ENCODE measurements around the gene ZNF653.

ZNF653 gene

DNA sequence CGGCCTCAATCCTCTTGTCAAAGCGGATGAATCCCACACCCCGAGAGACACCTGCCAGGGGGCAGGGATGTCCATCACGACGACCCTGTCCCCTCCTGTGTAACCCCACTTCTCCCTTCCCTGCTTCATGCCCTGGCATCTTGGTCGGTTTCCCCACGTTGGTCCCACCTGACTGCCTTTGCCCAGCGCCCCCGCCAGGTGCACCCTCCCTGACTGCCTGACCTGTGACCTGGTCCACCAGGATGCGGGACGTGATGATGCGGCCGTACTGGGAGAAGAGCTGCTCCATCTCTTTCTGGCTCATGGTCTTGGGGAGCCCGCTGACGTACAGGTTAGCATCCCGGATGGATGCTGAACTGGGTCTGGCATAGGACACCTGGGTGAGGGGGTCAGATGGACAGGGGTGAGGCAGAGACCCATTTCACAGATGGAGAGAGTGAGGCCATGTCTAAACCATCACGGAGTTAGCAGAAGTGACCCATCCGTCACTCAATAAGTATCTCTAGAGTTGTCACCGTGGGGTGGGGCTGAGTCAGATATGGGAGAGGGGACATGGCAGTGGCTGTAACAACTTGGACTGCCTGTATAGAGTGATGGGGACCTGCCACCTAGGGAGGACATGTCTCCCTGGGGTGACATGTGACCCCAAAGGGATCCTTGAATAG is 47.3 kb downstream of the ZNF653 start:
- TF ChIP-seq GATA2 (IDR thresholded peaks at IDR 0.05; ENCODE audit: low read depth, low read length) (no peak), GATA3 (IDR thresholded peaks at IDR 0.05; ENCODE audit: low read depth, low read length) (no peak)

DNA sequence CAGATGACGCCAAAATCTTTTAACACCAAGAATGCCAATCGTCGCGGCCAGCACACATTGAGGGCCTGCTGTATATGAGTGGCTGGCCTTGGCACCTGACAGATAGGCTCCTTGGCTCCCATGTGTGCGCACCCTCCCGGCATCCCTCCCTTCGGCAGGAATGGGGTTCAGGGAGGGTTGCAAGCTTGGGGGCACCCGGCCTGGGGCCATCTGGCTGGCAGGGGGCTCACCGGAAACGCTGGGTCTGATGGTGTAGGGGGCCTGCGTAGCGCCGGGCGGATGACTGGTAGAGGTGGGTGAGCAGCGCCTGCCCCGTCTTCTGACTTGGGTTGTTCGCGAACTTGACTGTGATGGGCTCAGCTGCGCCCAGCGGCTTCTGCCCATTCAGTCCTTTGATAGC is 47.8 kb downstream of the ZNF653 start:
- TF ChIP-seq GATA2 (IDR thresholded peaks at IDR 0.05; ENCODE audit: low read depth, low read length) (no peak), GATA3 (IDR thresholded peaks at IDR 0.05; ENCODE audit: low read depth, low read length) (no peak)

DNA sequence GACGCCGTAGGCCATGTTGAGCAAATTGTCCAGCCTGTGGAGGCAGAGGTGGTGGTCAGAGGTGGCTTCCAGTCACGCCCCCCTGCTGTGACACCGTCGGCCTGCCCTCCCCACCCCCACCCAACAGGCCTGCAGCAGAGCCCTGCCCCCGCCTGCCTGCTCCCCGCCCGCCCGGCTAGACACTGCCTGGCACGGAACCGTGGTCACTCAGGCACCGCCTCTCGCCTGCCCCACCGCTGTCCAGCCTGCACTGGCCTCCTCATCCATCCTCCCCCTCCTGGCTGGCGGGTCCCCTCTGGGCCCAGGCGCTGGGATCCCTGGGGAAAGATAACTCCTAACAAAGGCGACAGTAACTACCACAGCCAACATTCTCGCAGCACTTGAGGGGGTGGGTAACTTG is 48.5 kb downstream of the ZNF653 start:
- TF ChIP-seq GATA2 (IDR thresholded peaks at IDR 0.05; ENCODE audit: low read depth, low read length), result no peak
- no peak for TF ChIP-seq GATA3 (IDR thresholded peaks at IDR 0.05; ENCODE audit: low read depth, low read length)

DNA sequence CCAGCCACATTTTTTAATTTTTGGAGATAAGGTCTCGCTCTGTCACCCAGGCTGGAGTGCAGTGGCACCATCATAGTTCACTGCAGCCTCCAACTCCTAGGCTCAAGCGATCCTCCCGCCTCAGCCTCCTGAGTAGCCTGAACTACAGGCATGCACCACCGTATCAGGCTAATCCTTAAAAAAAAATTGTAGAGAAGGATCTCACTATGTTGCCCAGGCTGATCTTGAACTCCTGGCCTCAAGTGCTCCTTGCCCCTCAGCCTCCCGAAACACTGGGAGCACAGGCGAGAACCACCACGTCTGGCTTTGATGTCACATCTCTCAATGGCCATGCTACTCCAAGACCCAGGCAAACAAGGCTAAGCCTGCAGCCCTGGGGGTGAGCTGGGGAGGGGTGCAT is 49.0 kb downstream of the ZNF653 start:
- TF ChIP-seq GATA3 (IDR thresholded peaks at IDR 0.05; ENCODE audit: low read depth, low read length), result no peak
- no peak for TF ChIP-seq GATA2 (IDR thresholded peaks at IDR 0.05; ENCODE audit: low read depth, low read length)

DNA sequence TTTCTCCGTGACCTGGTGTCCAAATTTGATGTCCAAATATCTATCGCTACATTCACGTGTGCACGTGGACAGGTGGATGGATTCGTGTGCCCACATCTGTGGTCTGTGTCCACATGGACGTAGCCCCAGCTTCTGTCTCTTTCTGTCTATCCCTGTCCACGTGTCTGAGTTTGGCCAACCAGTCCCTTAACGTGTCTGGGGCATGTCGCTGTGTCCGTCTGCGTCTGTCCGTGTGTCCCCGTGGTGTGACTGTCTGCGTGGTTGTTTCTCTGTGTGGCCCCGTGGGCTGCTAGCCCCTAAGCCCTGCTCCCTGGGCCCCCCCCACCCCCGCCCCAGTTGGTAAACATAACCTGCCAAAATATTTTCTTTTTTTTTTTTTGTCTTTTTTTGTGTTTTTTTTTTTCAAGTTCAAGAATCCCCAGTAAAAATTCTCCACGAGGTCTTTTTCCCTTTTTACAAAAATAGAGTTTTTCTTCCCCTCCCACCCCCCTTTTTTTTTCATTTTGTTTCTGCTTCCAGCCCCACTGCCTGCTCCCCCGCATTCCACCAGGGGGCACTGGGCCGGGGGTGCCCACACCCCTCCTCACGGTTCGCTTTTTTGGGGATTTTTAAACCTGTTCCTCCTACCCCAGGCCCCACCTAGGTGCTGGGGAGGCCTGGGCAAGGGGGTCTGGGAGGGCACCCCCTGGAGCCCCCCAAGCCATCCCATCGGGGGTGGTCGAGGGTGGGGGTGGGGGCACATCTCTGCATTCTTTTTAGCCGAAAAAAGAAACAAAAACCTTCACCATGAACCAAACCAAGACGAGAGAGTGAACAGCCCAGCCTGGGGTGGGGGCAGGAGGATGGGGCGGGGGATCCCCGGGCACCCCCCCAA is 51.9 kb downstream of the ZNF653 start:
- TF ChIP-seq GATA3 (IDR thresholded peaks at IDR 0.05; ENCODE audit: low read depth, low read length) (no peak), GATA2 (IDR thresholded peaks at IDR 0.05; ENCODE audit: low read depth, low read length) (no peak)

DNA sequence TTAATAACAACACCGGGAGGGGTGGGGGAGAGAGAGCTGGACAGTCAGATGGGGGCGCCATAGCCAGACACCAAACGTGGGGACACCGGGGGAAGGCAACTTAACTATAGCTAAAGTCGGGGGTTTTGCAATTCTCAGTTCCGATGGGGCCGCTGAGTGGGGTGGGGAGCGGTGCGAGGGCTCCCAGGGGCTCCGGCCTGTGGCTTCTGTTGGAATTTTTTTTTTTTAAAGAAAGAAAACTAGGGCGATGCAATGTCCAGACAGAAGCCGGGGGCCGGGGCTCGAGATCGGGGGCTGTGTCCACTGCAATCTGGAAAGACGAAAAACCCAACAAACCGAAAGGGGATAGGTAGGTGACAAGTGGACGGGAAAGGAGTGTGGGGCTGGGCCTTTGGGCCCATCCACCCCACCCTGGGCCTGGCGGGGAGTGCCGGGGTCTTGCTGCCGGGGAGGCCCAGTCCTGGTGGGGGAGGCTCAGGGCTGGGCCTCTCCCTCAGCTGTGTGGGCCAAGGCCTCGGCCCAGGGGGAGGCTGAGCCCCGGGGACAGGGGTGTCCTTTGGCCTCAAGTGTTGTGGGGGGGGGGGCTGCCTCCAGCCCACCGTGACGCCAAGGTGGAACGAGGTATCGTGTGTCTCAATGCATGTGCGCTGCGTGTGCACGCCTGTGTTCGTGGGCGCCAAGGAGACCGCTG is 52.9 kb downstream of the ZNF653 start:
- TF ChIP-seq GATA2 (IDR thresholded peaks at IDR 0.05; ENCODE audit: low read depth, low read length), result no peak
- TF ChIP-seq GATA3 (IDR thresholded peaks at IDR 0.05; ENCODE audit: low read depth, low read length), result no peak

DNA sequence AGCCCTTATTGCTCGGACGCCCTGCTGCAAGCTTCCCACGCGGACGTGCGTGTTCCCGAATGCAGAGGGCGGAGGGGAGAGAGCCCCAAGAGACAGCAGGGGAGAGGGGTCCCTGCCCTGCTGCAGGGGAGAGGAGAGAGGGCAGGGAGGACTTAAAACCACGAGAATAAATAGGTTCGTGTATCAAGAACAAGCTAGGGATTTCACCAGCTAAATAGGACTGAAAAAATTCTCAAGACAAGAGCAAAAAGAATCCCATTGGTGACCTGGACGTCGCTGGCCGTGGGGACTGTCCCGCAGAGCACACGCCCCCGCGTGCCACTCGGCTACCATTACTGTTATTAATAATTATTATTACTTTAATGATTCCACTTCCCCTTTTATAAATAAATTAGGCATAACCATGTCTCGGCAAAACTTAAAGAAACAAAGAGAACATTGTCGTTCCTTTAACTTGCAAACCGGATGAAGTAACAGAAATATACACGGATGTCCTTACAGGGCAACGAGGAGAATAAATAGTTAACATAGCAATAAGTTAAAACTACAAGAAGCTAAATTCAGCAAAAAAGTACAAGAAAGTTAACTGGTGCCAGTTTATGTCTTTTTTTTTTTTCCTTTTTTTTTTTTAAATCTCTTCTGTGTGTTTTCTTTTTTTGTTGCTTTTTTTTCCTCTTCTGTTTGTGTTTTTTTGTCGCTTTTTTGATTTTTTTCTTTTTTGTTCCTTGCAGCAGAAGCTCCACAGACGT is 53.6 kb downstream of the ZNF653 start:
- no peak for TF ChIP-seq GATA3 (IDR thresholded peaks at IDR 0.05; ENCODE audit: low read depth, low read length)
- no peak for TF ChIP-seq GATA2 (IDR thresholded peaks at IDR 0.05; ENCODE audit: low read depth, low read length)

DNA sequence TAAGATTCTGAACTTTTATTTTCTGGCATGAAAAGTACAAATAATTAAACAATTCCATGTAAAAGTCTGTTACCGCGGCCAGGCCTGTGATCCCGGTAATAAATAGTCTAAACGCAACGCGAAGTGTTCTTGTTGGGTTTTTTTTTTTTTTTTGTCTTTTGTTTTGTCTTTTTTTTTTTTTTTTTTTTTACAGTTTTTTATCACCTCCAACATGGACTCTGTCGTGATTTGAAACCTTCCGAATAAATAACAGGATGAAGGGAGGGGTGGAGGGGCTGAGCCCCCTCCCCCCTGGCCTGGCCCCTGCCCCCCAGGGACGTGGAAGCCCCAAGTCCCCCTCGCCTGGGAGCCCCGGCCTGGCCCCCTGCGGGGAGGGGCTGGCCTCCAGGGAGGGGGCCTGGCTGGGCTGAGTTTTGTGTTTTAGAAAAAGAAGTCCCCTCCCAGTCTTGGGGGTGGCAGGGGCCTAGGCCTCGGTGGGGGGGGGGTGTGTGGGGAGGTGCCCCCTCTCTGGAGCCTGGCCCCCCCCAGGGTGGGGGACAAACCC is 54.2 kb downstream of the ZNF653 start:
- TF ChIP-seq GATA2 (IDR thresholded peaks at IDR 0.05; ENCODE audit: low read depth, low read length) (no peak), GATA3 (IDR thresholded peaks at IDR 0.05; ENCODE audit: low read depth, low read length) (no peak)

DNA sequence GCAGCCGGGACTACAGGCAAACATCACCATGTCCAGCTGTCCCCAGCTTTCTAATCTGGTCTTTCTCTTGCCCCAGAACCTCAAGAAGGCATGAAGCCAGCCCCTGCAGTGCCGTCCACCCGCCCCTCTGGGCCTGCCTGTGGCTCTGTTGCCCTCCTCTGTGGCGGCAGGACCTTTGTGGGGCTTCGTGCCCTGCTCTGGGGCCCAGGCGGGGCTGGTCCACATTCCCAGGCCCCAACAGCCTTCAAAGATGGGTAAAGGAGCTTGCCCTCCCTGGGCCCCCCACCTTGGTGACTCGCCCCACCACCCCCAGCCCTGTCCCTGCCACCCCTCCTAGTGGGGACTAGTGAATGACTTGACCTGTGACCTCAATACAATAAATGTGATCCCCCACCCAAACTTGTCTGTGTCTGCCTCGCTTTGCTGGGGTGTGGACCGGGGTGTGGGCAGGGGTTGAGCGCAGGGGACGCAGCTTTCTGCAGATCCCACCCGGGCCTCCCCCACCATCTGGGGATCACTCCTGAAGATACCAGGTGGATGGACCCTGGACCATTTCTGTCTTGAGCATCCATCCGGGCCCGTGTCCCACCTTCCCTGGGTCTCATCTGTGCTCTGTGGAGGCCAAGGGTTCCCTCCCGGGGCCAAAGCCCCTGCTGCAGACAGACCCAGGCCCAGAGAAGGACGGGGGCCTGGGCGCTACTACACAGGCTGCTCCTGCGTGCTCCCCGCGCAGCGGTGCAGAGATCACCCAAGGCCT is 54.9 kb downstream of the ZNF653 start:
- no peak for TF ChIP-seq GATA2 (IDR thresholded peaks at IDR 0.05; ENCODE audit: low read depth, low read length)
- TF ChIP-seq GATA3 (IDR thresholded peaks at IDR 0.05; ENCODE audit: low read depth, low read length), result no peak

DNA sequence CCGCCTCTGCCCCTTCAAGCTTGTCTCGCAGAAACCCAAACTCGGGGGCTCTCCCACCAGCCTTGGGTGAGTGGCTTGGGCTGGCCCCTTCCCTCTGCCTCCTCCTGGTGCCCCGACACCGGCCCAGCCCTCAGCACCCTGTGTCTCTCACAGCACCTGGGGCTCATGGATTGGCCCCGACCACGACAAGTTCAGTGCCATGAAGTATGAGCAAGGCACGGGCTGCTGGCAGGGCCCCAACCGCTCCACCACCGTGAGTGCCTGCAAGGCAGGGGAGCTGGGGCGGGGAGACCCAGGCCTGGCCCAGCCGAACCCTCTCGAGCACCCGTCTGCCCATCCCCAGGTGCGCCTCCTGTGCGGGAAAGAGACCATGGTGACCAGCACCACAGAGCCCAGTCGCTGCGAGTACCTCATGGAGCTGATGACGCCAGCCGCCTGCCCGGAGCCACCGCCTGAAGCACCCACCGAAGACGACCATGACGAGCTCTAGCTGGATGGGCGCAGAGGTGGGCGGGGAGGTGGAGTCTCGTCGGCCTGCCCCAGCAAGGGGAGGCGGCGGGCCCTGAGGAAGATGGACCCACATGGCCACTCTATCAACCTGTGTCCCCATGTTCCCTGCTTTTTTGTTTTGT is 56.6 kb downstream of the ZNF653 start:
- TF ChIP-seq GATA2 (IDR thresholded peaks at IDR 0.05; ENCODE audit: low read depth, low read length) (no peak), GATA3 (IDR thresholded peaks at IDR 0.05; ENCODE audit: low read depth, low read length) (no peak)

DNA sequence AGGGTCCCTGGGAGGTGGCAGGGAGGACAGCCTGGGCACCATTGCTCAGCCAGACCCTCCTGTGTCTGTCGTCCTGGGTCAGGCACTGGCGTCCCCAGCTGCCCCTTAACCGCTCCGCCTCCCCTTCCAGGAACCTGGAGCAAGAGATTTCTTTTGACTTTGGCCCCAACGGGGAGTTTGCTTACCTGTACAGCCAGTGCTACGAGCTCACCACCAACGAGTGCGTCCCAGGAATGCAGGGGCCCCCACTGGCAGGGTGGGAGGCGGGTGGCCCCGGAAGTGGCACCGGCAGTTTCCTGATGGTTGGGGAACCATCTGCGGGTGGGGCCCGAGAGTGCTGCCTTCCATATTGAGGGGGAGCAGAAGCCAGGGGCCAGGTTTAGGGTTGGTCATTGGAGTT is 57.2 kb downstream of the ZNF653 start:
- TF ChIP-seq GATA3 (IDR thresholded peaks at IDR 0.05; ENCODE audit: low read depth, low read length), result no peak
- no peak for TF ChIP-seq GATA2 (IDR thresholded peaks at IDR 0.05; ENCODE audit: low read depth, low read length)

All from SH-SY5Y (cell line).